HG03103 (cell line): ENCODE data around the gene DNAJB4.
"Not testable (repeated sequence)": the region's sequence is repeated elsewhere in the genome, so short reads cannot be mapped to it uniquely, and the experiment has no call there.

Experiments
- ATAC-seq: cut with Tn5 transposase; IDR thresholded peaks from one replicate; pipeline ENCODE4 v1.9.1; 2021; ENCODE audit warnings: low read depth; ENCODE audit not compliant: unreplicated experiment

Gene DNAJB4

DNA sequence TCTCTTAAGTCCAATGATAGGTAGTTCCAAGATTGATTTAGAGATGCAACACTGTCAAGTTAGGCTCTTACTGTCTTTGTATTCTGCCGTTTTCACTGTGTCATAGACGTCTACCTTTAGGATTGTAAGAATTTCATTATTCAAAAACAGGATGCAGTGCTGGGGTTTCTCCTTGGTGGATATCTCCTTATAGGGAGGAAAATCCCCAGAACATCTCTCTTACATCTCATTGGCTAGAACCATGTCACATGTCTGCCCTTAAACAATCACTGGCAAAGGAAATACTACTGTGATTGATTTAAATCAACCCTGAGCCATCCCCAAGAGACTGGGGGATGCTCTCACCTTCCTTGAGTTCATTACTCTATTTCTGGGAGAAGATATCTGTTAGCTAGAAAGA lies 15.0 kb upstream of the DNAJB4 start:
- ATAC-seq, result no peak

DNA sequence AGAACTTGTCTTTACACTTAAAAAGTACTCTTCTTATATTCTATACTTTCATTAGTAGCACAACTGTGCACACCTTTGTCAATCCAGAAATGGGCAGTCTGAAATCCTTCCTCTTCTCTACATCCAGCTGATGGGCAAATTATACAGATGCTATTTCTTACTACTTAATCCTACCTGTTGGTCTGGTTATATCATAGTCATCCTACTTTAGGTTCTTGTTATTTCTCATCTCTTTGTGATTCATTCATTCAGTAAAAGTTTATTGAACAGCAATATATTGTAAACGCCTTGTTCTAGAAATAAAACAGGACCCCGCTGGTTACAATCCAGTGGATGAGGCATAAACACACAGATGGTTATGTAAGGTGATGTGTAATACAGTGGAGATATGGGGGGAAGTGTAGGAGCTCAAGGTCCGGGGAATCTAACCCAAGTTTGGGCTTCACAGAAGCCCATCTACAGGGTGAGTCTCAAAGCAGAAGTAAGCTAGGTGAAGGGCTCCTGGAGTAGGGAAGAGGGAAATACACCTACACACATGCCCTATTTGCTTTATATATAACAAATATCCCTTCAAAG lies 14.0 kb upstream of the DNAJB4 start:
- ATAC-seq, result no peak

DNA sequence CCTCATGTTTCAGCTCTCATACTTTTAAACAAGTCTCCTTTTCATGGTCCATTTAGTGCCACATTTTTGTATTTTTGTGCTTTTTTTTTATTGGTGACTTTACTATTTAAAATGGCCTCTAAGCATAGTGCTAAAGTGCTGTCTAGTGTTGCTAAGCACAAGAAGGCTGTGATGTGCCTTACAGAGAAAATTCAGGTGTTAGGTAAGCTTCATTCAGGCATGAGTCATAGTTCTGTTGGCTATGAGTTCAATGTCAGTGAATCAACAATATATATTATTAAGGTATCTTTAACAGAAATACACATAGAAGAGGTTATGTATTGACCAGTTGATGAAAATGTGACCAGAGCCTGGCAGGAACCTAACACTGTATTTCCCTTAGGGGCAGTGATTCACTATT lies 13.1 kb upstream of the DNAJB4 start:
- ATAC-seq, result no peak

DNA sequence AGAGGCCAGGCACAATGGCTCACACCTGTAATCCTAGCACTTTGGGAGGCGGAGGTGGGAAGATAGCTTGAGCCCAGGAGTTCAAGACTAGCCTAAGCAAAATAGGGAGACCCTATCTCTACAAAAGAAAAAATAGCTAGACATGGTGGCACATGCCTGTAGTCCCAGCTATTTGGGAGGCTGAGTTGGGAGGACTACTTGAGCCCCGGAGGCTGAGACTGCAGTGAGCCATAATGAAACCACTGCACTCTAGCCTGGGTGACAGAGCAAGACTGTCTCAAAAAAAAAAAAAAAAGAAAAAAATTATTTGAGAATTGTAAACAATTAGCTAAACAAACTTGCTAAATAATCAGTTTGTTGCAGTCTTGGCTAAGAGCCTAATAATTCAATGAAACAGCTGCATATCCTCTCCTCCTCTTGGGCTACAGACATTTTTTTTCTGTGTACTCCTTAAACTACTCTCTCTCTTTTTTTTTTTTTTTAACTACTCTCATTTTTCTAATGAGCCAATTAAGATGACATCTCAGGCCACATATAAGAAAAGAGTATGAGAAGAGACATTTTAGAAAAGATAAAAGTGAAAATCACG lies 10.5 kb upstream of the DNAJB4 start:
- ATAC-seq, result no peak

DNA sequence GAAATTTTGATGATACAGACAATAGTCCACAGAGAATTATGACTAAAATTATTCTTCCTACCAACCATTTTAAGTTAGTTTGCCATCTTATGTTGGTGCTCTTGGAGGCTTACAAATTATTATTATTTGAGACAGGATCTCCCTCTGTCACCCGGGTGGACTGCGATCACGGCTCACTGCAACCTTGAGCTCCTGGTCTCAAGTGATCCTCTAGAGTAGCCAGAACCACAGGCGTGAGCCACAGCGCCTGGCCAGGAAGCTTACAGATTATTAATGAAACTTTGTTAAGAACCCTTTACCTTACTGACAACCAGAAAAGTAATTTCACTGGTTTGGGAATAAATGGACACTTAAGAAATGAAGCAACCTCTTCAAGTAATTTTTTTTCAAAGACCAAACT lies 8.0 kb upstream of the DNAJB4 start:
- no peak for ATAC-seq

DNA sequence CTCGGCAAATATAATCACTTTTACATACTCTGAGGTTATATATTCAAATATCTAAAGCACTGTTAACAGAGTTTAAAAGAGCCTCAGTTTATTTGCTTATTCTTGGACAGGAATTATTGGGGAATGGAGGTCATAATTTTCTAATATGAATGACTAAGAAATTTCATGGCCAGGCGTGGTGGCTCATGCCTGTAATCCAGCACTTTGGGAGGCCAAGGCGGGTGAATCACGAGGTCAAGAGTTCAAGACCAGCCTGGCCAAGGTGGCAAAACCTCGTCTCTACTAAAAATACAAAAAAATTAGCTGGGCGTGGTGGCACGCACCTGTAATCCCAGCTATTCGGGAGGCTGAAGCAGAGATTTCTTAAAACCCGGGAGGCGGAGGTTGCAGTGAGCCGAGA lies 4.2 kb upstream of the DNAJB4 start:
- not testable (repeated sequence) for ATAC-seq

DNA sequence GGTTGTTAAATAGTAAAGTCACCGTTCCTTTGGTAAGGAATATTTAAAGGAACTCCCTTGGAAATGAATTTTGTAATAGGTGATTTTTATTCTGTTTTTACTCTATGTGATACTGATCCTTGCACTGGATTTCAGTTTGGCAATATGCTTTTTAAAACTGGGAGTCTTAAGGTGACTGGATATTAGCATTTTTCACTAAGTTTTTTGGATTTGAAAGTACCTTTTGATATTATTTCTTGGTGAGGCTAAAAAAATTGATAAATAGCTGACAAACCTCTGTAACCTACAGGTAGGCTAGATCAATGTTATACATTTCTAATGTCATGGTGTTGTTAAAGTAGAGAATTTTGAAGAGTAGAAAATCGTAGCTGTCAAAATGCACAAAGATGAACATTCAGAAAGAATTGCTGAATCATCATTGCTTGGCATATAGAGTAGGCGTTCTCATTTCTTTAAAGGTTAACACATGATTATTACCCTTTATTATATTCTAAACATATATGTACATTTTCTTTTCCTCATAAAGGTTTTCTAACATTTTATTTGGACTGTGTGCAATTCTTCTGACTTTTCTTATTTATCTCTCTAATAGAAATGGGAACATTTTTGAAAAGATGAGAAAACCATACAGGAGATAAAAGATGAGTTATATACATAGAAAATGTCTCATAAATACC lies 1.5 kb upstream of the DNAJB4 start:
- ATAC-seq, result no peak

DNA sequence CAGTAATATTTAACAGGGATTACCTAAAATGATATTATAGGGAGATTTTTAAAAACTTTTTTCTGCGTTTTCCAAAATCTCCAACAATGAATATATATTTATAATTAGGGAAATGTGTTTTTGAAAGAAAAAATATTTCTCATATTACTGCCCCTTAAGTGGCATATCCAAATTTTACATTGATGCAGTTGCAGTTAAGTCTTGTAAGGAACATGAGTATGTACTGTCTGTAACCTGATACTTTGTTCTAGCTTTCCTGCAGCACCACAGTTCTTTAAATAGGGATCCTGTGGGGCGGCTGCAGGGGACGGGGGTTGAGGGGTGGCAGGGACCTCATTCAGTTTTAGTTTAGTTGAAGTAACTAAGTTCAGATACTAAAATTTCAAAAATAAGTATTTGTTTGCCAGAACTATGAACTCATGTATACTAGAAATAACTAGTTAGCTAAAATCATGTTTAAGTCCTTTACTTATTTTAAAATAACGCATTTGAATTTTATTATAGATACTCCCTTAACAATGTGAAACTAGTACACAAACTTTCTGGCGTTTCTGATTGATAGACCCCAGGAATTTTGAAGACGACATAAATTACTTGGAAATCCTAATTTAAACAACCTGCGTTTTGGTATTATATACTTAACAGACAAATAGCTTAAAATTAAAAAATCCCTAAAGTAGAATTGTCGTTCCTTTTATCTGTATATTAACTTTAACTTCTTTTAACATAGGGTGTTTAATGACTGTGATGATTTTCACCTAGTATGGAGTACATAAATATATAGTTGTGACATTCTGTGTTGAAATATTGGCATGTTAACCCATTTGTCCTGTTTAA lies 639 bp upstream of the DNAJB4 start:
- peak; percentile 42 for ATAC-seq

DNA sequence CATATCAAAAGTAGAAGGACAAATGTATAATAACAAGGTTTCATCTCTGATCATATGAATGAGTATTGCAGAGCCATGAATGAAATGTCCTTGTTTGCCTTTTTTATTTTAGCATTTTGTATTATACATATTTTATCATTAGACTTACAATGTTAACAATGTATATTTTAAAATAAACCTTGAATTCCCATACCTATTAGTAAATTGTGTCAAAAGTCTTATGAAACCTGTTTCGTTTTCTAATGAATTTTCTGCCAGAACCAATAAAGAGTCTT lies 646 bp downstream of the DNAJB4 start:
- ATAC-seq, result no peak

DNA sequence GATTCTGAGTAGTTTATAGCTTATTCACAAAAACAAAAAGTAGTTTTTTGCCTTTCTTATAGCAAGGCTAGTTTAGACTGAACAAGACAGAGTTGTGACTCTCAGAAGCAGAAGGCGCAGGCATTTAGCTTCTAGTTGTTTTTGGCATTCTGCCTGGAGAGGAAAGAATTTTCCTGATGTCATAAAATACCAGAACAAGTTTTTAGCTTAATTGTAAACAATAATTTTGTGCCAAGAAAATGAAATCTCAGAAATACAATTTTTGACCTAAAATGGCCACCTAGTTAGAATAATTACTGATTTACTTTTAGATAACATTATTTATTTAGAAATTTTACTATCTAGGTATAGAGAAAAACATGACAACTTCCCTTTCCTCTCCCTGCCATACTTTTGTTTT lies 1.0 kb downstream of the DNAJB4 start:
- ATAC-seq, result no peak

DNA sequence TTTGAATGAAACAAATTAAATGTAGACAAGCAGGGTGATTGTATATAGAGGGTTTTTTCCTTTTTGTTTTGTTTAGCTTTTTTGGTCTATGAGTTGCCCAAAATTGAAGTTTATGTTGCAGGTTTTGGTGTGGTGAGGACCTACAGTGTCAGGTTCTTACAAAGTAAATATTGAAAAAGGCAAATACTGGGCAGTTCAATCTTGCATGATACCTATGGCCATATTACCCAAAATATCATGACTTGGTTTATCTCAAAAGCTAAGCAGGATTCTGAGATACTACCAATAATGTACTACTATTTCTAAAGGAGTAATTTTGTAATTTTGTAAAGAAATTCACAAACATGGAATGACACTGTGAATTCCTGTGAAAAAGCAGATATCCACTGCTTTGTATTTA lies 1.8 kb downstream of the DNAJB4 start:
- no peak for ATAC-seq

DNA sequence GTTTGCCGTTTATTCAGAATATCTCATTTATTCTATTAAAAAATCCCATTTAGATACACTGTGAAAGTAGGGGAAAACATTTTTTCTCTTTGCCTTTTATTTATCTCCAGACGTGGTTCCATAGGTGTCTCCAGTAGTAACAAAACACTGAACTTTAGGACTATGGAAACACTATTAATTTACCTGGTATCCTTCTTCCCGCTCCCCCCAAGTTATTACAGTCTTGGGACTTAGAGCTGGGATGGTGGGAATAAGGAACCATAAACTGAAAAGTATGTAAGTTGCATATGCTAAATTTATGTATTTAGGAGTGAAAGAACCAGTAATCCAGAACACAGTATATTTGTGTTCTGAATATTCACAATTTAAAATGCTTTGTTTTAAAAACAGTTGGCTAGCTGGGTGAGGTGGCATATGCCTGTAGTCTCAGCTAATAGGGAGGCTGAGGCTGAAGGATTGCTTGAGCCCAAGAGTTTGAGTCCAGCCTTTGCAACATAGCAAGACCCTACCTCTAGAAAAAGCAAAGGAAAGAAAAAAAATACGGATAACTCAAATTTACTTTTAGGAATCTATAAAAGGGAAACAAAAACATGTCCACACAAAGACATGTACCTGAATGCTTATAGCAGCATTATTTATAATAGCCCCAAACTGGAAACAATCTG lies 3.1 kb downstream of the DNAJB4 start:
- no peak for ATAC-seq

DNA sequence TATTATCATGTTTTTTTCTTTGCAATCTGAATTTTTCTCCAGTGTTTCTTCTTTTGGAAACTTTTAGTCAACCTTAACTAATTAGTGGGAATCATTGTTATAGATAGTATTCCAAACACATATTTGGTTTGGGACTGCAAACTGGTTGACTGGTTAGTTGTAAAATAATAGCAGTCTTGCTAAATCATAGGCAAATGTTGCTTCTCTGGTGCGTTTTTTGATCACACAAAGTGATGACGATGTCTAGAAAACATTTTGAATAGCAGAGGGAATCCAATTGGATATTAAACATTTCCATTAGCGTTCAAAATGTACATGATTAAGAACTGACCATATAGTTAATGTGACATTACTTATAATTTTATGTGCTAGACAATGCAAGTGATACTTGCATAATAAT lies 4.5 kb downstream of the DNAJB4 start:
- ATAC-seq, result no peak

DNA sequence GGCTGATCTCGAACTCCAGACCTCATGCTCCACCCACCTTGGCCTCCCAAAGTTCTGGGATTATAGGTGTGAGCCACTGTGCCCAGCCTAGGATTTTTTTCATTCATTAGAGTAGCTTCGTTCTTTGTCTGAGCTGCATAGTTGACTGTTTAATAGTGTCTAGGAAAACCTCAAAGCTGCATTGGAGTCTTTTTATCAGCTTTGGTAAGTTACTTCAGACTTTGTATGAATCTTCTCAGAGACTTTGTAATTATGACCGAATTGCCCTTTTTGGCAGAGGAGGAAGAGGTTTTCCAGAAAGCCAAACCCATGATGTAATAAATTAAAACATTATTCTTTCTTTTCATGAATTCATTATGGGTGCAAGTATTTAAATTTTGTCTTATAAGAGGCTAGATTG lies 5.1 kb downstream of the DNAJB4 start:
- no peak for ATAC-seq

DNA sequence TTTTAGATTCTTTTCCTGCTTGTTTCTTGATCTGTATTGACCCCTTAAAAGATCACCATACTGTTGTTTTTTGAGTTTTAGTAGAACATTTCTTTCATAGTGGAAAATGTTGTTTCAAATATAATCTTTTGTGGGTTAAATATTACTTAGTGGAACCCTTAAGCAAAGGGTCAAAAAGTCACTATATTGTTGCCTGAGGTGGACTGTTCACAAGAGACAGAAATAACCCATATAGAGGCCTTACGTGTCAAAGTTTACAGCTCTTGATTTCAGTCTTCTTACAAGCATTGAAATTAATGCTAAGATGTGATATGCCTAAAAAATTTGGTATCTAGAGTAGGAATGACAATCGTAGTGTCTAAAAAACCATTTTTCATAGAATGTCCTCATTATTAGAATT lies 6.3 kb downstream of the DNAJB4 start:
- no peak for ATAC-seq

DNA sequence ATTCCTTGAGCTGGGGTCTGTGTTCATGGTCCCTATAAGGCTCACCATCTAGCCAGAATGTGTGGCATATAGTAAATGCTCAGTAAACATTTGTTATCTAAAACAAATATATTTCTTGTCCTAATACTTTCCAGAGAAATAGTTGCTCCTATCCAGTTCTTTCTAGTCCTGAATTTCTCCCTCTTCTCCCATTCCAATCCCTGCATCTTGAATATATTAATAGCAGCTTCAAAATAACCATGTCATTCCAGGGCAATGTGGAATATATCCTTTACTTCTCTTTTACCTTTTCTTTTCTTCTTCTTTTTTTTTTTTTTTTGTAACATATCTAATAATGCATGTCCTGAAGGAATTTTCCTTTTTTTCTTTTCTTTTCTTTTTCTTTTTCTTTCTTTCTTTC lies 10.4 kb downstream of the DNAJB4 start:
- no peak for ATAC-seq

DNA sequence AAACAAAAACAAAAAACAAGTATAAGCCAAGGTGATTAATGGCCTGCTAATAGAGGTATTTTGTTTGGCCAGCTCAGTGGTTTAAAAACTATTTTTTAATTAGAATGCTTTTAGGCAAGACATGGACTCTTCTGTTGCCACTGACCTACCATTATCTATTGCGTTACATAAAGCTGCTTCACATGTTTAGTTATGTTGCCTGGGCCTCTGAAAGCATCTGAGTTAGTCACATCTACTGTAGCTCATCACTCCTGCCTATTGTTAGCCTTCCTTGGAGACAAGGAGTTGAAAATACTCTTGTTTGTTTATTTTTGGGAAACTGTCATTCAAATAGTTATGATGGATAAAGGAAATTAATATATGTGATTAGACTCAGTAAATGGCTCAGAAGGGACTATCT lies 14.3 kb downstream of the DNAJB4 start:
- no peak for ATAC-seq

DNA sequence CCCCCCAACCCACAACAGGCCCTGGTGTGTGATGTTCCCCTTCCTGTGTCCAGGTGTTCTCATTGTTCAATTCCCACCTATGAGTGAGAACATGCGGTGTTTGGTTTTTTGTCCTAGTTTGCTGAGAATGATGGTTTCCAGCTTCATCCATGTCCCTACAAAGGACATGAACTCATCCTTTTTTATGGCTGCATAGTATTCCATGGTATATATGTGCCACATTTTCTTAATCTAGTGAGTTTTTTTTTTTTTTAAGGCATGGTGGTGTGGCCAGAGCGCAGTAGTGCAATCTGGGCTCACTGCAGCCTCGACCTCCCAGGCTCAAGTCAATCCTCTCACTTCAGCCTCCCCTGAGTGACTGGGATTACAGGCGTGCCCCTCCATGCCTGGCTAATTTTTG lies 16.4 kb downstream of the DNAJB4 start:
- not testable (repeated sequence) for ATAC-seq

DNA sequence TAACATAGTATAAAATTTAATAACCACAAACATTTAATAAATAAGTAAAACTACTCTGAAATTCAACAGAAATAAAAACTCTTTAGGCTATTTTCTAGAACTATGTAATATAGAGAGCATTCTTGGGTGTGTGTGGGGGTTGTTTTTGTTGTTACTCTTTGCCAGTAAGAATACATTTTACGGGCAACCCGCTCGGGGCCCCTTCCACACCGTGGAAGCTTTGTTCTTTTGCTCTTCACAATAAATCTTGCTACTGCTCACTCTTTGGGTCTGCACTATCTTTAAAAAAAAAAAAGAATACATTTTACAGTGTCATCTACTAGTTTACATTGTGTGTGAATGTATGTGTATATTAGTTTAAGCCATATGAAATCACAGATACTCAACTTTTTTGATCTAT lies 25.1 kb downstream of the DNAJB4 start:
- no peak for ATAC-seq

DNA sequence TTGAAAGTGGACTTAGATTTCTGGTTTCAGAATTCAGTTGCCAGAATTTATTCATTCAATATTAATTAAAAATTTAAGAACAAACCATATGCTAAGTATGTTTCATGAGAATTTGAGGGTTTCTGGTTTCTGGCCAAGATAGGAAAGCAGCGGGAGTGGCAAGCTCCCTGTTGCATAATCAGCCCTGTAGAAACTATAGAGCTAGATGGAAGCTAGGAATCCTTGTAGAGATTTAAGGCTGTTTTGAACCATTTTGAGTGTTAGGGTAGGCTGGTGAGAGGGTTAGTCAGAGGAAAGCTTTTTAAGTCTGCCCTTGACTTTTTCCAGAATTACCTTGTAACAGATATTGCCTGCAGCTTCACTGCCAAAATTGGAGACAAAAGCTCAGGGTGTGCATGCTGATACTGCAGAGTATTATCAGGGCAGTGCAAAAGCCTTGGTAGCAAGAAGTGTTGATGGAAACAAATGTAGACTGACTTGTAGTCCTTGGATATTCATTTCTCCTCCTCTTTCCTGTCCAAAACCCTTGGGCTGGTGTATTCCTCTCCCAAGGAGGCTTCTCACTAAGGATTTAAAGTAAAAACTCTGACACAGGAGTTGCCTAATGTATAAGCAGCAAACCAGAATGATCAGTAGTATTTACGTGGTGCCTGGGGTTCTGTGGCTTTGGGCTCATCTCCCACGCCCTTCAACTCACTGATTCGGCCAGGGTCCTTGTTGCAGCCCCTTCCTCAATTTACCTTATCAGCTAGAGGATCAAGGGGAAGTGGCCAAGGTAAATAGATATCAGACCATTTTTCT lies 28.5 kb downstream of the DNAJB4 start:
- no peak for ATAC-seq

DNA sequence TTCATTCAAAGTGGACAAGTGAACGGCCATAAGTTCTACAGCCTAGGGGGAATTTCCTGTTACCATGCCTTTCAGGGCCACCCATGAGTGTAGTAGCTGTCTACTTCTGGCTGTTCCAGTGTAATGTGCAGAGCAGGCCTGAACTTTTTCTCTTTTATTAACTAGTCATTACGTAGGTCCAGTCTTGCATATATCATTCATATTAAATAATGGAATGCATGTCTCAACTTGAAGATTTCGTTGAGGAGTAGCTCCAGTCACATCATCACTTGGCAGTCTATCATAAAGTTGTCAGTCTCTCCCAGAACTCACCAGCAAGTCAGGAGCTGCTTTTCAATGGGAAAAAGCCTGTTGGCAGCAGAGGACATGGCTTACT lies 29.0 kb downstream of the DNAJB4 start:
- ATAC-seq, result no peak
